Raji (cell line): ENCODE data around the gene HSPA12A.

Experiments used
- POLR2A ChIP-seq: IDR thresholded peaks from 2 replicates; pipeline ENCODE4 v1.6.1; 2011; ENCODE audit warnings: low read depth, low read length, control low read depth; ENCODE audit not compliant: insufficient read depth

The HSPA12A gene, protein sequence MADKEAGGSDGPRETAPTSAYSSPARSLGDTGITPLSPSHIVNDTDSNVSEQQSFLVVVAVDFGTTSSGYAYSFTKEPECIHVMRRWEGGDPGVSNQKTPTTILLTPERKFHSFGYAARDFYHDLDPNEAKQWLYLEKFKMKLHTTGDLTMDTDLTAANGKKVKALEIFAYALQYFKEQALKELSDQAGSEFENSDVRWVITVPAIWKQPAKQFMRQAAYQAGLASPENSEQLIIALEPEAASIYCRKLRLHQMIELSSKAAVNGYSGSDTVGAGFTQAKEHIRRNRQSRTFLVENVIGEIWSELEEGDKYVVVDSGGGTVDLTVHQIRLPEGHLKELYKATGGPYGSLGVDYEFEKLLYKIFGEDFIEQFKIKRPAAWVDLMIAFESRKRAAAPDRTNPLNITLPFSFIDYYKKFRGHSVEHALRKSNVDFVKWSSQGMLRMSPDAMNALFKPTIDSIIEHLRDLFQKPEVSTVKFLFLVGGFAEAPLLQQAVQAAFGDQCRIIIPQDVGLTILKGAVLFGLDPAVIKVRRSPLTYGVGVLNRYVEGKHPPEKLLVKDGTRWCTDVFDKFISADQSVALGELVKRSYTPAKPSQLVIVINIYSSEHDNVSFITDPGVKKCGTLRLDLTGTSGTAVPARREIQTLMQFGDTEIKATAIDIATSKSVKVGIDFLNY

DNA sequence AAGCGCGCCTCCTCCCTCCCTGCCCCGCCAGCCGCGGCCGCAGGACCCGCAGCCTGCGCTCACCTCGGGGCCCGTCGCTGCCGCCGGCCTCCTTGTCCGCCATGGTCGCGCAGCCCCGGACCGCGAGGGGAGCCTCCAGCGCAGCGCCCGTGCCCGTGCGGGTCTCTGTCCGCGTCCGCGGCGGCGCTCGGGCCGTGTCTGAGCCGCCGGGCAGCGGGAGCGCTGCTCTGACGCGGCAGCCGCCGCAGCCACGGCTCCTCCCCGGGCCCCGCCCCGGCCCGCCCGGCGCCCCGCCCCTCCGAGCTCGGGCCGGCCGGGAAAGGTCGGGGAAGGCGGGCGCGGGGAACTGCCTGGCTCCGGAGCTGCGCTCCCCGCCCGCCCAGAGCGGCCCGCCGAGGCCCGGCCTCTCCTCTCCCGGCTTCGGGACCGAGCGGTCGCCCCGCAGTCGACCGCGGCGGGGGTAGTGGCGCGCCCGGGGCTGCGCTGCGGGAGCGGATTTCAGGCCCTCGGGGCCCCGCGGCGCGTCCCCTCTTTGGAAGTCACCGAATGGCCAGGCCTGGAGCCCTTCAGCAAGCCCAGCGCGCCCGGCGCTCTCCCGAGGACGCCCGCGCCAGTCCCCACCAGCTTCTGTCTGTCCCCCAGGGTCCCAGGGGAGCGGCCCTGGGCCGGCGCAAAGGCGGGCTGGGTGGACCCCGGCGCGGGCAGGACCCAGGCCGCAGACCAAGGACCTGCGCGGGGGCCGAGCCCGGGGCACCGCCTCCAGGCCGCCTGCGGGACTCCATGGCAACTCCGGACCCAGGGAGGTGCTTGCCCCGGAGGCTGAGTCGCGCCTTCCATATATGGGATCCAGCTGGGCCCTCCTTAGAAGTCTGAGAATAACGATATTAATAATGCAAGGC is at the start of gene HSPA12A:
Gene HSPA12A, minus strand, starts transcription at position 200 of the 899 bp plus-strand sequence. Its CDS starts 97 bp downstream, at position 103.
- no peak for TF ChIP-seq POLR2A

DNA sequence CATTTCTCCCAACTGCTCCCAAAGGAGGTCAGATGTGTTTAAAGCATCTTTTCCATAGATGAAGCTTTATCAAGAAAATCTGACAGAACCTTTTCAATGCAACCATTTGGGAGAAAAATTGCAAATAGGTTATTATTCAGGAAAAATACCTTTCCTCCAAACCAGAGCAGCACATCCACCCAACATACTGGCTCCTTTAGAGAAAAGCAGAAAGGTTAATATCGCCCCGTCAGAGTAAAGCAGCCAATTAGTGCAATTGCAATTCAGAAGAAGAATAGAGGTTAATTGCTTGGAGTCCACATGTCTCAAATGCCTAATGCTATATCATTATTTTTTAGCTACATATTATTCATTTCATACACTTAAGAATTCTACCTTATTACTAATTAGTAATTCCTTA is 48.9 kb upstream of the HSPA12A start:
- no peak for TF ChIP-seq POLR2A

DNA sequence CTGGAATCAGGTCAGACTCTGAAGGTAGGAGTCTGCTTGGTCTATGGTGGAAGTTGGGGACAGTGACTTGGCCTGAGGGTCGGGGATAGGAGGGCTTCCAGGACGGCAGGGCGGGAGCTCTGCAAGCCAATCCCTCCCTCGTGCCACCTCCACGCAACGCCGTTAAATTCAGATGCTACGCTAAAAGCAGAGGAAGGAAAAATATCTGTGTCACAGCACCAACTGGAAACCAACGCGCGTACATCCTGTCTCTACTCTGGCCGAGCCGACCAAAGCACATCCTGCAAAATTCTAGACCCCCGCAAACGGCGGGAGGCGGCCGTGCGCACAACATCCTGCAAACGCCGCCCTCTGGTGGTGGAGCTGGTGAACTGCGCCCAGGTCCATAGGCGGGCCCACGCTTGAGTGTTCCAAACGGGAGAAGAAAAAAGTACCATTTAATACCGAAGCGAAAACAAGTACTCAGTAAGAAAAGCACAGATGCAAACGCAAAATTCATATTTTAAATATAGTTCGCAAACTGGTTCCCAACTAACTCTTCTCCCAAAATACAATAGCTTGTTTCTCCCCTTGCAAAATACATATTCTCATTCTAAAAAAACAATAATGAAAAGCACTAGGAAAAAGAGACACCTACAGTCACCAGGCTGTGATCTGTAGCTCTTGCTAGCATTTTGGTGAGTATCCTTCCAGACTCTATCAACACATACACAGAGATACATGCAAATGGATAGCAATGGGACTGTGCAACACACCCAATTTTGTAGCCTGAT is 45.7 kb upstream of the HSPA12A start:
- TF ChIP-seq POLR2A, result no peak

DNA sequence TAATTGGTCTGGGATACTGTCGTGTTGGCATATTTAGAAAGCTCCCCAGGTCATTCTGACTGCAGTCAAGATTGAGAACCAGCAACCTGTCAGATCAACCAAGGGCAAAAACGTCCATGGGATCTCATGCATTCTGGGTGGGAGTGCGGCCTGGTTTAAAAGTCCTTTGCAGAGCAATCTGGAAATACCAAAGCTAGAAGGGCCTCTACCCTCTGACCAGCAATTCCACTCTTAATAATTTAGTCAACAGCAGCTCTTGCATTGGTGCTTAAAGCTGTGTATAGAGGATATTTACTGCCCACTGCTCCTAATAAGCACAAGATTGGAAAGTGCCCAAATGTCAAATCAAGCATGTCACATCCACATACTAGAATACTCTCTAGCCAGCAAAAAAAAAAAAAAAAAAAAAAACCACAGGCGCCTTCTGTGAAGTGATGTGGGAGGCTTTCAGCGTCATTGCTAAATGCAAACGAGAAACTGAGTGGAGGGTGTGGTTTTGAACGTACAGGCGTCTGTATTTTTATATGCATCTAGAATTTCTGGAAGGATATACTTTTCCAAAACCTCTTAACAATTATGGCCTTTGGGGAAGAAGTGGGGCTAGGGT is 44.8 kb upstream of the HSPA12A start:
- no peak for TF ChIP-seq POLR2A

DNA sequence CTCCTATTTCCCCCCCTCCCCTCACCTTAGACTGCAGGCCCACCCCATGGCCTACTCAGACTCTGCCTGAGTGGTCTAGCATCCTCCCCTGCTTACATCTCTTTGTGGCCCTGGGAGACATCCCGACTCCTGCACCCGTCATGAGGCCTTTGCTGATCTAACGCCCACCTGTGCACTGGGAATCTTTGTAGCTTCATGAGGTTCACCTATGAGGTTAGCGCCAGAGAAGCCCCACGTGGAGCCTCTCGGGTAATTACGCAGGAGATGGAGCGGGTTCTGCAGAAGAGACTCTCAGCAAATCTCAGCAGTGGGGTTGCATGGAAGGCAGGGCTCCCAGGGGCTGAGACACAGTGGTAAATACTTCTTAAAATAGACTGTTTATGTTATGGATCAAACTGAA is 43.5 kb upstream of the HSPA12A start:
- no peak for TF ChIP-seq POLR2A

DNA sequence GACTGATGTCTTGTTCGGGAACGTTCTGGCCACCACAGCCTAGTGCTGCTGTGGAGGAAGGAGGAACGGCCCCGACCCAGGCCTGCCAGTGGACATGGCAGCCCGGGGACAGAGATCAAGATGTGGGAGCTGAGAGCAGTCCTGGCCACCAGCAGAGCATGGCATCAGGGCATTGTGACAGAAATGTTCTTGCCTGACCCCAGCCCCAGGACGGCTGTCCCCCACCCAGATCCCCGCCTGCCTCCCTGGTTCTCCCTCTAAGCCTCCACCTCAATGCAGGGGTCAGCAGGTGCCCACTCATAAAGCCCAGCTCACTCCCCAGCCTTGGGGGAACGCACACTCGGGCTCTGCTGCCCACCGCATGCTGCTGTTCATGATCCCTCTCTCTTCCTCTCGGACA is 42.9 kb upstream of the HSPA12A start:
- no peak for TF ChIP-seq POLR2A

DNA sequence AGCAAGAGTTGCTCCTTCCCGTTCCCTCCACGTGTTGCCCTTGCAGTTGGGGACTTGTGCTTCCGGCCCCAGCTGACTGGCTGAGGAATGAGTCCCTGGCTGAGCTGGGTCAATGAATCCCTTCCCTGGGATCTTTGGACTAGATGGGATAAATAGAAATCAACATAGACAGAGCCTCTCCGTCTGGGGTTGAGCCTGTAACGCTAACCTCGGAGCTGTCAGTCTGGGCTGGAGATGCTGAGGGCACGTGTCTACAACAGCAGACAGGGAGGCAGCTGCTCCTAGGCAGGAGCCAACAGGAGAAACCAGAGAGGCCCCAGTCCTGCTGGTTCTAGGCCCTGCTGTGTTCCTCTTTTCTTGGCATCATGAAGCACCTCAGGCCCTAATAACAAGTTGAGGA is 42.3 kb upstream of the HSPA12A start:
- no peak for TF ChIP-seq POLR2A

DNA sequence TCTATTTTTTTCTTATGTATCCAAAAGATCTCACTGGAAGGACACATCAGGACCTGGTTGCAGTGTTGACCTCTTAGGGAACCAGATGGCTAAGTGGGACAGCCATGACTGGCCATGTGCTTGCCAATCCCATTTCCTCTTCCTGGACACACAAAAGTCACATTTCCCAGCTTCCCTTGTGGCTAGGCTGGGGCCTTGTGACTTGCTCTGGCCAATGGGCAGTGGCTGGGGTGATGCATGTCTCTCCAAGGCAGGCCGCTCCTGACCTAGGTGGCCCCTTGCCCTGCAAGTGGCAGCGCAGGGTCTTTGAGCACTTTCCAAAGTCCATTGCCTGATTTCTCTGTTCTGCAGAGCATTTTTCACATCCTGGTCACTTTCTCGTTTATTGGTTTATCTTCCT is 41.7 kb upstream of the HSPA12A start:
- no peak for TF ChIP-seq POLR2A

DNA sequence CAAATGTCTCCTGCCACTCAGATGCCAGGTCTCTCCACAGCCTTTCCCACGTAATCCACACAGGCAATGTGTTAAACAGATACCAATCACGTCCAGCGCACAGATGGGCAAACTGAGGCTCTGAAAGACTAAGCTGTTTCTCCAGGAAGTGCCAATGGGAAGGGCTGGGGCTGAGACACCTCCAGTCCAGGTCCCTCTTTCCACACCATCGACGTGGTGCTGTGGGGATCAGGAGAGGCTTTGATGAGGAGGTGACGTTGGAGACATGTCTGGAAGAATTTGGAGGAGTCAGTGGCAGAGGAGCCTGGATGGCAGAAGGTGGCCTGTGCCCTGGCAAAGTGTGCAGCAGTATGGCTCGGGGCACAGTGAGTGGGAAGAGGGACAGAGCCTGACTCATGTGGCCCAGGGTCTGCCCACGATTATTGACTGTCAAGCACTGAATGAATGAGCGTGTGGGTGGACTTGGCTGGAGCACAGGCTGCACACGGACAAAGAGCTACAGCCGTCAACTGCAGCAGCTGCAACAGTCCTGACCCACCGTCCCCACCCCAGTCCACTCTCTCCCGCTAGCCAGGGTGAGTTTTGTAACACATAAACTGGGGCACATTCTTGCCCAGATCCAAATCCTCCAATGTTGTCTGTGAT is 40.8 kb upstream of the HSPA12A start:
- no peak for TF ChIP-seq POLR2A

DNA sequence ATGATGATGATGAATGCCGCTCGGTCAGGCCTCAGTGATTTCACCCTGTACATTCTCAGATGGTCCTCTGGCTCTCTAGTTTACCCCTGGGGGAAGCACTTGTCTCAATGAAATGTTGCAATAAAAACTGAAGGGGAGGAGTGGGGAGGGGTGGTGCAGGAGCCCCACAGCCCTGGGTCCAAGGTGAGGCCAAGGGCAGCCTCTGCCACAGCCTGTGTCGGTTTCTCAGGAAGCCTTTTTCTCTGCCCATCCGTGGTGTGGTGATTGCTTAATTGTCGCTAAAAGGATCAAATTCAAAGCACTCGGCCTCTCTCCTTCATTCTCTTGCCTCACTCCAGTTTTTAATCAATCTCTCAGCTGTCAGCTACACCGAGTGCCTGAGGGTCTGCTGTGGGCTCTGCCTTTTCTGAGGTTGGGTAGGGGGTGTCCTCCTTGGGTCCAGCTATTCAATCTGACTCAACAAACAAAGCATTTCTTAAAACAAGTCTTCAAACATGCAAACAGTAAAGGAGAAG is 39.1 kb upstream of the HSPA12A start:
- TF ChIP-seq POLR2A, result no peak

DNA sequence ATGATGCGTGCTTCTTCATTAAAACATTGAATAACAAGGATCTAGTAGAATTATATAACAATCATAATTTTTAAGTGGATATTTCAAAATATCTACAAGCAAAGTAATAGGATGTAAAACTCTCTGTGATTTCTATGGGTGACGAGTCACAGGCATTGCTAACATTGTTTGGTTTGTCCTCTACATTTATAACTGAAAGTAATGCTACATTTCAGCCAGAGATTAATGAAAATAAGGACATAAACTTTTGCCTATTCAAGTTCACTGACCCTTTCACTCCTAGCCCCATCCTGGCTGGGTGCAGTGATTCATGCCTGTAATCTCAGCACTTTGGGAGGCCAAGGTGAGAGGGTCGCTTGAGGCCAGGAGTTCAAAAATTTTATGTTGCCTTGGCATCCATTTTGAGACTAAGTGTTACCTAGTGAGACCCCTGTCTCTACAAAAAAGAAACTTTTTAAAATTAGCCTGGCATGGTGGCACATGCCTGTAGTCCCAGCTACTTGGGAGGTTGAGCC is 38.4 kb upstream of the HSPA12A start:
- TF ChIP-seq POLR2A, result no peak

DNA sequence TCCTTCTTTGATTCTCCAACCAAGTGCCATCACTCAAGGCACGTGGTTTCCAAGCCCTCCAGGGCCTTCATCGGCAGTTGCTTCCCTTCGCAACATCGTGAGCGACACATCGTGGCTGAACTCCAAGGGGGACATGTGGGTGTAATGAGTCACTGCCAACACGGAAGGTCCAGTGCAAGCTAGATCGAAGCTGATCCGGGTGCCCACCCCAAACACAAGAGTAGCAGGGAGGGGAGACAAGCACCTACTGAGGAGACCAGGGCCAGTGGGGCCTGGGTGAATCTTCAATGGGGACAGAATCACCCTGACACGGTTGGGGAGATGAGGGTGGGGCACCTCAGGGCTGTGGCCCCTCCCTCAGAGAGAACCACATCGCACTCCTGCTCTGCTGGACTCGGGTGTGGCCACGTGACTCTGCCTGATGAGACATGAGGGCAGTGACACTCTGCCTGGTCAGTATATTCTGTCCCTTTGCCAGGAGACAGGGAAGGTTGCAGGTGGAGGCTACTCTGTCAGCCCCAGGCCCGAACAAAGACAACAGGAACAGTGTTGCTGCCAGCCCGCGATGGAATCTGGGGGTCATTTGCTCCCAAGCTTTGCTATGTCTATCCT is 36.8 kb upstream of the HSPA12A start:
- no peak for TF ChIP-seq POLR2A

DNA sequence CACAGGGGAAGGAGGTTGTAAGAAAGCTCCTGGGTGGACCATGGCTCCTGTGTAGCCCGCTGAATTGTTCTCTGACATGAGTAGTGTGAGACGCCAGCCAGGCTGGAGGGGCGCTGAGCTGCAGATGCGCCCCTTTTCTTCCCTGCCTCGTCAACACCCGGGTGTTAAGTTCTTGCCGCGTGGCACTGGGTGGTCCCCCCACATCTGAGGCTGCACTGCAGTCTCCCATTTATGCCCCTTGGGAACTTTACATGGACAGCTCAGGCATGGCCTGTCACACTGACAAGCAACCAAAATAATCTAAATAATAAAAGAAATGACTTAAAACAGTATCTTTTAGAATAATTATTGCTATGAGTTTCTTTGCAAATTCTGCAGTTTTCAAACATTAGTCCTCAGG is 34.6 kb upstream of the HSPA12A start:
- no peak for TF ChIP-seq POLR2A
